GM13976 (cell line): ENCODE results near the gene SIGLEC11.

Source experiments
- DNase-seq: peaks from one replicate; pipeline ENCODE4 v3.0.0; 2012; ENCODE audit warnings: low spot score
- CTCF ChIP-seq: IDR thresholded peaks from 2 replicates; pipeline ENCODE4 v1.5.1; 2012; ENCODE audit warnings: borderline replicate concordance, mild to moderate bottlenecking; ENCODE audit not compliant: insufficient read depth; ENCODE audit errors: extremely low read depth, missing control alignments, control extremely low read depth
- in situ Hi-C: fragments of 300-500 bp; cut with MboI; formaldehyde crosslinking; loops from one replicate; pipeline ENCODE4 v1.12.0; 2022; ENCODE audit warnings: low sequenced_read_pairs, mixed read lengths, inconsistent platforms; ENCODE audit not compliant: unreplicated experiment

Gene SIGLEC11

GRCh38 chr19:49988433-49988832, 27.5 kb upstream of the SIGLEC11 start:
- no peak for TF ChIP-seq CTCF
- in situ Hi-C loops, result no loop called here
- DNase-seq, result no peak

- no peak for DNase-seq
- TF ChIP-seq CTCF, result no peak
- in situ Hi-C loops, result no loop called here
These were observed 27.0 kb upstream of the SIGLEC11 start for GRCh38 chr19:49988007-49988406.

- peak; percentile 83 for DNase-seq
- in situ Hi-C loops, result no loop called here
- no peak for TF ChIP-seq CTCF
These were observed 26.3 kb upstream of the SIGLEC11 start for GRCh38 chr19:49987159-49987698.

DNA sequence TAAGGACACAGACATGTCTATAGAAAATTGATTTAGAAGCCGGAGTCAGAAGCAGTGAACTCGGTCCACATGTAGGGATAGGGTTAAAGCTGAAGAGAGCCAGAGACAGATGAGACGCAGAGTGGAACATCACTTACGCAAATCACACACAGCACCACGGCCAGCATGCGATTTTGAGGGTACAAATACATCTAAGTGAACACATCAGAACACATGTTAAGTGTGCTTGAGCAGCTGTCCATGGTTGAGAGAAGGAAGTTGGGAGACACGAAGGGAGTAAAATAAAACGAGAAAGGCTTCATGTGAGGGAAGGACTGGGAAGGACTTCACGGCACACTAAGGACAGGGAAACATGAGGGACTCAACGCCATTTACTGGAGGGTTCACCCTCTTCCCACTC, 25.4 kb upstream of the SIGLEC11 start:
- TF ChIP-seq CTCF, result no peak
- no peak for DNase-seq
- in situ Hi-C loops, result no loop called here

DNA sequence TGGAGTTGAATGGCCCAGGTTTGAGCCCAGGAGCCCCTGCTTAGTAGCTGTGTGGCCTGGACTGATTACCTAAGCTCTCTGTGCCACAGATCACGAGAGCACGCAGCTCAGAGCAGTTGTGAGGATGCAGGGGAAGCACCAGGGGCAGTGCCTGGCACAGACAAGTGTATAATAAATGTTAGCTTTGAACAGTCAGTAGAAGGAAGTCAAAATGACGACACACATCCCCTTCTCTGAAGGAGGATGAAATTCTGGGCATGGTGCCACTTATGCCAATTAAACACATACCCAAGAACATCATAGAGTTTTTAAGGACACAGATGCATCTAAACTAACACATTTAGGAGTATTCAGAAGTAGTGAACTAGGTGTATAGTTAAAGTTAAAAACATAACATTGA, 24.9 kb upstream of the SIGLEC11 start:
- DNase-seq, result no peak
- in situ Hi-C loops, result no loop called here
- TF ChIP-seq CTCF, result no peak

DNA sequence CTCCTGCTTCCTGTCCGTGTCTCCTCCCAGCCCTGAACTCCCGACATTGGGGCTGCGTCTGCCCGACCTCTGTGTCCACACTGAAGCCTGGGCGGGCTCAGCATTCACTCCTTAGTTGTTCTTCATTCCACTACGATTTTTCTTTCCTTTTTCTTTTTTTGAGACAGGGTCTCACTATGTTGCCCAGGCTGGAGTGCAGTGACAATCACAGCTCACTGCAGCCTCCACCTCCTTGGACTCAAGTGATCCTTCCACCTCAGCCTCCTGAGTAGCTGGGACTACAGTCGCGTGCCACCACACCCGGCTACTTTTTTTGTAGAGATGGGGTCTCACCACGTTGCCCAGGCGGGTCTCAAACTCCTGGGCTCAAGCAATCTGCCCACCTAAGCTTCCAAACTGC, 23.5 kb upstream of the SIGLEC11 start:
- in situ Hi-C loops, result no loop called here
- no peak for DNase-seq
- no peak for TF ChIP-seq CTCF
